K562 (cell line): ENCODE data around the gene ASB13. TPM values are rescaled to one million over a fixed set of nuclear protein-coding genes. Genes with fewer than 3 reads are reported as not detected.
A peak's percentile ranks its signal among the peaks of the same experiment; 100 is the strongest.

Source experiments
- ATAC-seq: fragments of 200-7000 bp; cut with Tn5 transposase; 3 replicates; pipeline ENCODE4 v1.9.1; 2020; ENCODE audit warnings: moderate library complexity
- BruUV-seq: library from RNA; stranded (reverse); fragments of 400-500 nt; replicated peaks from 2 replicates; lab custom pipeline; 2021; lab: Mats Ljungman, UMichigan
- CTCF ChIA-PET: fragments of 300-600 bp; formaldehyde crosslinking; extraction: SDS; loops from one replicate; lab custom pipeline; 2021; ENCODE audit warnings: low intra/inter-chr PET ratio; lab: Yijun Ruan, JAX
- POLR2A ChIA-PET: fragments of 300-600, 350-650 bp; sonication (Branson Sonifier 250); formaldehyde crosslinking; extraction: SDS; loops from one replicate; lab custom pipeline; 2021; ENCODE audit warnings: antibody characterized with exemption, inconsistent platforms; lab: Yijun Ruan, JAX
- DNase-seq, 4 experiments: peaks; one replicate each; pipeline versions ENCODE4 v3.0.0 to v3.0.0-alpha.2; 2011 to 2018; ENCODE audit warnings: low spot score in 3 of 4, mixed read lengths in 3 of 4; ENCODE audit errors: extremely low read depth in 1 of 4
- FAIRE-seq: peaks from 2 replicates; lab custom pipeline; 2011; peaks lifted over from hg19 to GRCh38; lab: Jason Lieb, UNC
- H2AFZ ChIP-seq: 2 replicates; pipeline ENCODE4 v1.6.0; 2011; ENCODE audit warnings: low read depth, low read length, control low read depth, inconsistent platforms
- H3K27ac ChIP-seq: fragments of 200-600 bp; 3 replicates; pipeline ENCODE4 v1.8.0; 2011; ENCODE audit warnings: low read depth, mild to moderate bottlenecking, control low read depth, inconsistent platforms, low read length, moderate library complexity, mixed read lengths; ENCODE audit errors: extremely low read depth
- H3K27me3 ChIP-seq, 2 experiments: fragments of 300-600 bp in 1 of 2; 2 replicates in 1 of 2; 3 replicates in 1 of 2; pipeline versions ENCODE4 v1.6.0 to v1.8.0; 2011; ENCODE audit warnings: inconsistent platforms in 2 of 2, low read length in 2 of 2, mild to moderate bottlenecking in 1 of 2, mixed read lengths in 1 of 2, moderate library complexity in 1 of 2; ENCODE audit not compliant: control insufficient read depth in 2 of 2, insufficient read depth in 2 of 2
- H3K36me3 ChIP-seq: fragments of 300-600 bp; 3 replicates; pipeline ENCODE4 v1.8.0; 2011; ENCODE audit warnings: mild to moderate bottlenecking, low read length, inconsistent platforms; ENCODE audit not compliant: control insufficient read depth, insufficient read depth
- H3K4me1 ChIP-seq, 2 experiments: fragments of 200-600 bp in 1 of 2; replicated peaks in 1 of 2; 2 replicates in 1 of 2; 3 replicates in 1 of 2; pipeline versions ENCODE4 v1.5.1 to v1.8.0; 2011; ENCODE audit warnings: inconsistent platforms in 2 of 2, low read length in 2 of 2, mild to moderate bottlenecking in 1 of 2, mixed read lengths in 1 of 2, moderate library complexity in 1 of 2; ENCODE audit not compliant: control insufficient read depth in 2 of 2, insufficient read depth in 2 of 2
- H3K4me2 ChIP-seq: 2 replicates; pipeline ENCODE4 v1.6.1; 2011; ENCODE audit warnings: low read length, control low read depth, inconsistent platforms, mixed read lengths; ENCODE audit not compliant: insufficient read depth
- H3K4me3 ChIP-seq: fragments of 200-600 bp; sonication (generic), shearing (Covaris generic); 2 replicates; pipeline ENCODE4 v1.5.1; 2016; ENCODE audit warnings: control low read depth, inconsistent platforms
- H3K79me2 ChIP-seq: fragments of 200-600 bp; 3 replicates; pipeline ENCODE4 v1.8.0; 2011; ENCODE audit warnings: low read length, inconsistent platforms; ENCODE audit not compliant: control insufficient read depth, insufficient read depth
- H3K9ac ChIP-seq, 2 experiments: 2 replicates each; pipeline versions ENCODE4 v1.6.0 to v1.6.1; 2011; ENCODE audit warnings: low read depth in 2 of 2, low read length in 2 of 2, control low read depth in 1 of 2, inconsistent platforms in 1 of 2, mild to moderate bottlenecking in 1 of 2, mixed read lengths in 1 of 2; ENCODE audit not compliant: insufficient read depth in 1 of 2
- H3K9me1 ChIP-seq: one replicate; pipeline ENCODE4 v1.6.0; 2011; ENCODE audit warnings: inconsistent platforms, mild to moderate bottlenecking, low read length, moderate library complexity; ENCODE audit not compliant: control insufficient read depth, insufficient read depth
- H3K9me3 ChIP-seq: replicated peaks from 2 replicates; pipeline ENCODE4 v1.5.1; 2011; ENCODE audit warnings: low read depth, low read length, inconsistent platforms; ENCODE audit not compliant: control insufficient read depth, insufficient read depth
- H4K20me1 ChIP-seq: replicated peaks from 2 replicates; pipeline ENCODE4 v1.6.1; 2011; ENCODE audit warnings: low read length, inconsistent platforms, mixed read lengths; ENCODE audit not compliant: control insufficient read depth, insufficient read depth
- CXXC5 ChIP-seq: fragments of 250-450 bp; sonication (Bioruptor Pico); IDR thresholded peaks from 2 replicates; pipeline ENCODE4 v1.8.0; 2022; ENCODE audit warnings: inconsistent platforms, mild to moderate bottlenecking, moderate library complexity
- ELF4 ChIP-seq: fragments of 450-650 bp; formaldehyde crosslinking; IDR thresholded peaks from 2 replicates; pipeline ENCODE4 v1.4.0; 2022; ENCODE audit warnings: missing genetic modification characterization
- ERF ChIP-seq: fragments of 450-650 bp; formaldehyde crosslinking; IDR thresholded peaks from 2 replicates; pipeline ENCODE4 v1.4.0; 2020; ENCODE audit warnings: mild to moderate bottlenecking, mixed read lengths
- FIP1L1 ChIP-seq: fragments of 200-400 bp; formaldehyde crosslinking; IDR thresholded peaks from 2 replicates; pipeline ENCODE4 v1.6.1; 2018; ENCODE audit warnings: mild to moderate bottlenecking, low read depth, low read length; ENCODE audit not compliant: poor library complexity, severe bottlenecking
- IFI16 ChIP-seq: fragments of 250-450 bp; sonication (Bioruptor Pico); IDR thresholded peaks from 2 replicates; pipeline ENCODE4 v2.1.2; 2022; ENCODE audit warnings: mild to moderate bottlenecking, inconsistent platforms
- KLF6 ChIP-seq: fragments of 250-450 bp; sonication (Bioruptor Pico); IDR thresholded peaks from 2 replicates; pipeline ENCODE4 v1.4.0; 2020; ENCODE audit warnings: mild to moderate bottlenecking, moderate library complexity, borderline replicate concordance
- MCM5 ChIP-seq: fragments of 450-650 bp; IDR thresholded peaks from 2 replicates; pipeline ENCODE4 v1.6.1; 2016; ENCODE audit warnings: low read depth
- NFRKB ChIP-seq: fragments of 450-650 bp; IDR thresholded peaks from 2 replicates; pipeline ENCODE4 v1.6.1; 2016; ENCODE audit warnings: low read depth
- NR2C2 ChIP-seq, 2 experiments: fragments of 200-800 bp in 1 of 2; sonication (Bioruptor generic) in 1 of 2; sonication (generic) in 1 of 2; formaldehyde crosslinking in 1 of 2; IDR thresholded peaks; 2 replicates each; pipeline versions ENCODE4 v1.6.1 to v1.8.0; 2016 to 2022; ENCODE audit warnings: mild to moderate bottlenecking in 1 of 2, missing compliant biosample characterization in 1 of 2, missing genetic modification characterization in 1 of 2, missing genetic modification reagents in 1 of 2
- PML ChIP-seq: IDR thresholded peaks from 2 replicates; pipeline ENCODE4 v1.6.1; 2012; ENCODE audit warnings: low read length, inconsistent platforms
- RAD21 ChIP-seq, 2 experiments: fragments of 250-450 bp in 1 of 2; fragments of 450-650 bp in 1 of 2; sonication (Bioruptor Pico) in 1 of 2; formaldehyde crosslinking in 1 of 2; IDR thresholded peaks in 1 of 2; conservative IDR thresholded peaks in 1 of 2; 2 replicates each; pipeline versions ENCODE4 v1.4.0 to v1.8.0; 2020 to 2022; ENCODE audit warnings: mild to moderate bottlenecking in 2 of 2, moderate library complexity in 1 of 2
- RBM22 ChIP-seq: fragments of 200-400 bp; formaldehyde crosslinking; IDR thresholded peaks from 2 replicates; pipeline ENCODE4 v1.6.1; 2018; ENCODE audit warnings: low read length, low read depth; ENCODE audit not compliant: poor library complexity, severe bottlenecking
- SRSF1 ChIP-seq: fragments of 200-400 bp; formaldehyde crosslinking; IDR thresholded peaks from 2 replicates; pipeline ENCODE4 v1.6.1; 2017; ENCODE audit warnings: mild to moderate bottlenecking, low read depth, low read length, moderate library complexity
- YY1 ChIP-seq, 3 experiments: IDR thresholded peaks; 2 replicates each; pipeline ENCODE4 v1.6.1; 2011; ENCODE audit warnings: low read length in 2 of 3, mild to moderate bottlenecking in 2 of 3, moderate library complexity in 2 of 3, borderline replicate concordance in 1 of 3, control low read depth in 1 of 3, low read depth in 1 of 3; ENCODE audit not compliant: insufficient read depth in 3 of 3, insufficient replicate concordance in 2 of 3, control insufficient read depth in 1 of 3, insufficient read length in 1 of 3; ENCODE audit errors: extremely low read depth in 1 of 3
- ZNF668 ChIP-seq: fragments of 250-450 bp; sonication (Bioruptor Pico); IDR thresholded peaks from 2 replicates; pipeline ENCODE4 v1.8.0; 2022; ENCODE audit warnings: mild to moderate bottlenecking, inconsistent platforms
- ZNF780A ChIP-seq: fragments of 250-450 bp; sonication (Bioruptor Pico); IDR thresholded peaks from 2 replicates; pipeline ENCODE4 v1.5.0; 2021; ENCODE audit warnings: mild to moderate bottlenecking
- WGBS: fragments of 100-300 bp; shearing (Covaris generic); methylation state at CpG from one replicate; pipeline ENCODE4 v1.1.6; 2016; ENCODE audit warnings: low coverage, mixed read lengths; ENCODE audit not compliant: insufficient coverage; ENCODE audit errors: missing lambda C conversion rate; 5-methylcytosine and 5-hydroxymethylcytosine counted together
- in situ Hi-C: fragments of 300-500 bp; cut with MboI; formaldehyde crosslinking; loops from 4 replicates; pipeline ENCODE4 v1.15.0; 2018; ENCODE audit warnings: inconsistent platforms, mixed read lengths
- intact Hi-C: fragments of 100-400 bp; cut with micrococcal nuclease; formaldehyde crosslinking; loops from 2 replicates; pipeline ENCODE4 v1.14.2; 2022
- polyA plus RNA-seq, 8 experiments: library from polyadenylated mRNA; depleted of rRNA in 4 of 8; stranded (reverse) in 5 of 8; unstranded in 3 of 8; fragments of >200 nt; fragmentation: Nextera tagmentation in 2 of 8; fragmentation: Illumina TruSeq in 1 of 8; extraction: Ambion mirVana in 2 of 8; extraction: Trizol in 1 of 8; gene quantifications; 2 replicates each; pipeline versions ENCODE4 v1.2.1 to v1.2.3, GENCODE V29; 2011 to 2014; ENCODE audit warnings: inconsistent platforms in 1 of 8, missing spikeins in 1 of 8
- total RNA-seq, 7 experiments: library from RNA; depleted of rRNA in 6 of 7; stranded (reverse); fragments of >200 nt in 6 of 7; fragmentation: Illumina TruSeq in 2 of 7; extraction: Trizol in 2 of 7; gene quantifications; 2 replicates each; pipeline versions ENCODE4 v1.2.1 to v1.2.3, GENCODE V29; 2011 to 2021; ENCODE audit warnings: low replicate concordance in 1 of 7
- TF ChIP-seq, protein P1 (sequence below): fragments of 200-400 bp; formaldehyde crosslinking; IDR thresholded peaks from 2 replicates; pipeline ENCODE4 v1.6.1; 2017; ENCODE audit warnings: mild to moderate bottlenecking, low read depth, low read length, moderate library complexity

ASB13 gene
- total and polyA plus RNA-seq, 9 of the 15 experiments (the other 6 are each of a cell fraction or from before 2014, with no cell fraction given): 5.2 to 28.8 (median 16.9) TPM

DNA sequence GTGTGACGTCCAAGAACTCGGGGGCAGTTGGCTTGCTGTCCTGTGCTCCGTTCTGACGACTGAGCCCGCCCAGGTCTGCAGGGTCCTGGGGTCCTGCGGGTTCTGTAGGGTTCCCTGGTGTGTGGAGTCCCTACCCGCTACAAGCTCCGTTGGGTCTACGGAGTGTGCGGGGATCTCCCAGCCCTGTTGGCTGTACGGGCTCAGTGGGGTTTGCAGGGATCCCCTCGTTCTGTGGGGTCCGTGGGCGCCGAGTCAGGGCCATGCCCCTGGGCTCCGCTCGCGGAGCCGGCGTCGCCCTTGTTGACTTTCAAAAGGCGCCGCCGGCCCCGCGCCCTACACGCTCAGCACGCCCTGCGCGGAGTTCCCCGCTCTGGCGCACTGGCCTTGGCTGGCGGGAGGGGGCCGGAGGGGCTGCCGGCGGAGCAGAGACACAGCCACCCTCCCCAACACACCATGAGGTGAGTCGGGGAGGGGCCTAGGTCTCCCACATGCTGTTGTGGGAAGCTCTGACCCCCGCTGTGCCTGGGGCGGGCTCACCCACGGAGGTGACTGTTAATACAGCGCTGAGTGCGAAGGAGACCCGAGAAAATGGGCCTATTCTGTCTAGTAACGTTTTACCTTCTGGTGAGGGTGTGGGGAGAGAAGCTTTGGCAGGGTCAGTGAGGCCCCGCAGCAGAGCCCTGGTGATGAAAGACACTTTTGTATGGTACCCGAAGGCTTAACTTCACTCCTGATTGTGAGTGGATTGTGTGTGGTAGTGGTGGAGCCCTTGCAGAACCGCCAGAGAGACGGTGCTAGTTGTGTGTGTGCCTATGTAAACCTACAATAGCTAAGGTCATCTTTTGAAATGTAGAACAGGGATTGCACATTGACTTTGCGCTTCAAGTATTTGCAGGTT, 26.3 kb upstream of the ASB13 start (continued):
- TF ChIP-seq RAD21 (CRISPR knock-in tag; conservative IDR thresholded peaks at IDR 0.05 in 1 of 2, IDR thresholded peaks at IDR 0.05 in 1 of 2) (no peak), PML (no peak), NR2C2 (CRISPR knock-in tag; IDR thresholded peaks at IDR 0.05) (no peak), NR2C2 (tag; IDR thresholded peaks at IDR 0.05) (peak; percentile 38), YY1 (IDR thresholded peaks at IDR 0.05; ENCODE audit: borderline replicate concordance in 1 of 3, control insufficient read depth in 1 of 3, extremely low read depth in 1 of 3, insufficient read depth in 3 of 3, insufficient read length in 1 of 3, insufficient replicate concordance in 2 of 3, low read depth in 1 of 3, low read length in 2 of 3) (peak in 1 of 3 experiments; percentile 61), RBM22 (no peak), ERF (CRISPR knock-in tag) (no peak), IFI16 (CRISPR knock-in tag) (no peak)

DNA sequence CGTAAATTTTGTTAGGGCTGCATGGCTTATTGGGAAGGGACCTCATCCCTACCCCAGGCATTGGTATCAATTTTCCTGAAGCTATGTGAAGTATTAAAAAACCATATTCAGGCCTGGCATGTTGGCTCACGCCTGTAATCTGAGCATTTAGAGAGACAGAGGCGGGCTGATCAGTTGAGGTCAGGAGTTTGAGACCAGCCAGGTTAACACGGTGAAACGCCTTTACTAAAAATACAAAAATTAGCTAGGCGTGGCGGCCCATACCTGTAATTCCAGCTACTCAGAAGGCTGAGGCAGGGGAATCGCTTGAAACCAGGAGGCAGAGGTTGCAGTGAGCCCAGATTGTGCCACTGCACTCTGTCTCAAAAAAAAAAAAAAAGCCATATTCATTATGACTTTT, 25.4 kb upstream of the ASB13 start:
- FAIRE-seq: no peak
- Histone ChIP-seq H3K36me3 (peaks cover 9% of the 10 kb centered on the region), H2AFZ (0 out of 2 replicates have a peak overlapping the region, but pooled peaks have one; percentile 34), H3K27ac (peak overlapping the region; percentile 86; the same call in 2 of the 3 replicates)
- BruUV-seq: no TSS peak
- TF ChIP-seq FIP1L1: no peak
- TF ChIP-seq KLF6 (CRISPR knock-in tag): no peak
- no peak for TF ChIP-seq CXXC5 (CRISPR knock-in tag)
- TF ChIP-seq, protein P1, sequence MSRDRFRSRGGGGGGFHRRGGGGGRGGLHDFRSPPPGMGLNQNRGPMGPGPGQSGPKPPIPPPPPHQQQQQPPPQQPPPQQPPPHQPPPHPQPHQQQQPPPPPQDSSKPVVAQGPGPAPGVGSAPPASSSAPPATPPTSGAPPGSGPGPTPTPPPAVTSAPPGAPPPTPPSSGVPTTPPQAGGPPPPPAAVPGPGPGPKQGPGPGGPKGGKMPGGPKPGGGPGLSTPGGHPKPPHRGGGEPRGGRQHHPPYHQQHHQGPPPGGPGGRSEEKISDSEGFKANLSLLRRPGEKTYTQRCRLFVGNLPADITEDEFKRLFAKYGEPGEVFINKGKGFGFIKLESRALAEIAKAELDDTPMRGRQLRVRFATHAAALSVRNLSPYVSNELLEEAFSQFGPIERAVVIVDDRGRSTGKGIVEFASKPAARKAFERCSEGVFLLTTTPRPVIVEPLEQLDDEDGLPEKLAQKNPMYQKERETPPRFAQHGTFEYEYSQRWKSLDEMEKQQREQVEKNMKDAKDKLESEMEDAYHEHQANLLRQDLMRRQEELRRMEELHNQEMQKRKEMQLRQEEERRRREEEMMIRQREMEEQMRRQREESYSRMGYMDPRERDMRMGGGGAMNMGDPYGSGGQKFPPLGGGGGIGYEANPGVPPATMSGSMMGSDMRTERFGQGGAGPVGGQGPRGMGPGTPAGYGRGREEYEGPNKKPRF: no peak
- no peak for TF ChIP-seq ZNF668
- no peak for TF ChIP-seq ZNF780A
- no peak for TF ChIP-seq SRSF1
- no peak for TF ChIP-seq NFRKB
- TF ChIP-seq MCM5: no peak
- TF ChIP-seq ELF4 (CRISPR knock-in tag): no peak
- TF ChIP-seq, all 486 proteins: peak for 0
- ATAC-seq: no peak
- 11% methylated on average over 8 of the region's 8 CpGs for WGBS
- CTCF ChIA-PET: no interaction called here
- DNase-seq: no peak
- Histone ChIP-seq H4K20me1 (peaks cover 5% of the 10 kb centered on the region; the same call in 1 of the 2 replicates), H3K9me1 (no peaks in the 10 kb centered on the region), H3K9me3 (no peaks in the 10 kb centered on the region), H3K4me1 (peaks cover 21 to 22% of the 10 kb centered on the region in 2 experiments), H3K27me3 (no peaks in the 10 kb centered on the region), H3K79me2 (peaks cover 100% of the 10 kb centered on the region), H3K9ac (peak overlapping the region; percentile 67 to 84; a peak in 3 of 4 replicates), H3K4me2 (peak overlapping the region; percentile 90), H3K4me3 (peak overlapping the region; percentile 48)
- in situ Hi-C loops (no loop called here), intact Hi-C loops (no loop called here)
- POLR2A ChIA-PET: interaction anchor here (0.6 to 2.8 kb wide), 5 partner anchors 15 to 245 kb away, joined by 3 to 10 read pairs (median 3); no protein-coding TSS in a partner anchor
